ENCODE data around the gene TGFBR2. TPM values are rescaled to one million over a fixed set of nuclear protein-coding genes. Genes with fewer than 3 reads are reported as not detected.

The TGFBR2 gene
- total and polyA plus RNA-seq, 2 experiments from 2014 or later = 4.7 to 13.0 TPM

DNA sequence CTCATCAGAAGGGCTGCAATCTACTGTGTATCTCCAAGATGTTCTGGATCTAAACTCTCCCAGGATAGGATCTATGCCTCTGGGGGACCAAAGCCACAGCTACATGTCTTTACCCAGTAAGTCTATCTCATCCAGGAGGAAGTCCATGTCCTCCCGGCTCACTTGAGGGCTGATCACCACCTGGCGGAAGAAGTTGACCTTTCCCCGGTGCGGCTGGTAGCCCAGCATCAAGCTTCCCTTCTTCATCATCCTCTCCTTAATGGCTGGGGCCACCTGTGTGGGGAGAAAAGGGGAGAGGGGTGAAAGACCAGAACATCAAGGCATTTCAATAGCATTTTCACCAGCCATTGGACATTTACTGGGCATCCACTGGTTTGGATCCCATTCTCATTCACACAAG is 121.7 kb downstream of the TGFBR2 start:
- no peaks in the 10 kb centered on the region for H3K9me3 Mint-ChIP-seq
- Histone ChIP-seq H3K36me3 (ENCODE audit: insufficient read depth) (no peaks in the 10 kb centered on the region), H3K79me2 (replicated peaks; ENCODE audit: insufficient read depth) (no peaks in the 10 kb centered on the region), H3K9me2 (ENCODE audit: insufficient read depth) (peaks cover 8% of the 10 kb centered on the region; the same call in 1 of the 2 replicates), H3K27me3 (ENCODE audit: insufficient read depth) (no peaks in the 10 kb centered on the region), H3K4me2 (no peak overlapping the region), H3F3A (replicated peaks; ENCODE audit: low read depth) (no peaks in the 10 kb centered on the region), H3K27ac (ENCODE audit: low read depth) (no peak overlapping the region), H2AFZ (no peak overlapping the region), H4K20me1 (replicated peaks; ENCODE audit: insufficient read depth) (no peaks in the 10 kb centered on the region), H3K4me3 (no peak overlapping the region), H3K4me1 (ENCODE audit: insufficient read depth) (no peaks in the 10 kb centered on the region)
- no peak for ATAC-seq
- H3K4me3 Mint-ChIP-seq = no peak overlapping the region
- no peaks in the 10 kb centered on the region for H3K36me3 Mint-ChIP-seq (ENCODE audit: low read depth)
- no peak overlapping the region for H3K27ac Mint-ChIP-seq
- peaks cover 8% of the 10 kb centered on the region; the same call in 2 of the 3 replicates for H3K4me1 Mint-ChIP-seq
- no peaks in the 10 kb centered on the region for H3K27me3 Mint-ChIP-seq (ENCODE audit: insufficient read depth, low read depth, poor library complexity)
- no peak for DNase-seq (ENCODE audit: low spot score)
- TF ChIP-seq ZNF331 (CRISPR knock-in tag; IDR thresholded peaks at IDR 0.05; ENCODE audit: low read depth) = no peak
- TF ChIP-seq, protein P1, sequence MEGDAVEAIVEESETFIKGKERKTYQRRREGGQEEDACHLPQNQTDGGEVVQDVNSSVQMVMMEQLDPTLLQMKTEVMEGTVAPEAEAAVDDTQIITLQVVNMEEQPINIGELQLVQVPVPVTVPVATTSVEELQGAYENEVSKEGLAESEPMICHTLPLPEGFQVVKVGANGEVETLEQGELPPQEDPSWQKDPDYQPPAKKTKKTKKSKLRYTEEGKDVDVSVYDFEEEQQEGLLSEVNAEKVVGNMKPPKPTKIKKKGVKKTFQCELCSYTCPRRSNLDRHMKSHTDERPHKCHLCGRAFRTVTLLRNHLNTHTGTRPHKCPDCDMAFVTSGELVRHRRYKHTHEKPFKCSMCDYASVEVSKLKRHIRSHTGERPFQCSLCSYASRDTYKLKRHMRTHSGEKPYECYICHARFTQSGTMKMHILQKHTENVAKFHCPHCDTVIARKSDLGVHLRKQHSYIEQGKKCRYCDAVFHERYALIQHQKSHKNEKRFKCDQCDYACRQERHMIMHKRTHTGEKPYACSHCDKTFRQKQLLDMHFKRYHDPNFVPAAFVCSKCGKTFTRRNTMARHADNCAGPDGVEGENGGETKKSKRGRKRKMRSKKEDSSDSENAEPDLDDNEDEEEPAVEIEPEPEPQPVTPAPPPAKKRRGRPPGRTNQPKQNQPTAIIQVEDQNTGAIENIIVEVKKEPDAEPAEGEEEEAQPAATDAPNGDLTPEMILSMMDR (conservative IDR thresholded peaks at IDR 0.05; ENCODE audit: low read depth in 2 of 2) = peak in 1 of 2 experiments; percentile 33; a peak in 2 of 4 replicates

DNA sequence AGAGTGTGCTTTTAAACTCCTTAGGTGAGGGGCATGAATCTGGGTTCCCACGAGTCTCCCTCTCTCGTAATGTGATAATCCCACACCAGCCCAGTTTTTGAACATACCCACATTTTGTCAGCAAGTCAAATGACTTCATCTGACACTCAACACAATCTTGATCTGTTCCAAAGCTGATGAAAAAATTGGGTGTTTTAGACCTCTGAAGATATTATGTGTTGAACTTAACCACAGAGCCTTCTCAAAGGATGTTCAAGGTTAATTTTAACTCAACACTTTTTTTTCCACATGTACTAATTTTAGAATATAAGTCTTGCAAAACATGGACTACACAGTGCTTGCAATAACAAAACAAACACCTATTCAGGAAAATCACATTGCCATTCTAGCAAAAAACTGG is 123.1 kb downstream of the TGFBR2 start:
- H4K20me1 ChIP-seq (replicated peaks; ENCODE audit: insufficient read depth) = no peaks in the 10 kb centered on the region
- Mint-ChIP-seq H3K4me3 (no peak overlapping the region), H3K9me3 (no peaks in the 10 kb centered on the region), H3K27ac (no peak overlapping the region), H3K4me1 (peaks cover 8% of the 10 kb centered on the region; the same call in 2 of the 3 replicates), H3K27me3 (ENCODE audit: insufficient read depth, low read depth, poor library complexity) (no peaks in the 10 kb centered on the region), H3K36me3 (ENCODE audit: low read depth) (no peaks in the 10 kb centered on the region)
- DNase-seq (ENCODE audit: low spot score) (no peak), ATAC-seq (no peak)
- no peaks in the 10 kb centered on the region for H3K36me3 ChIP-seq (ENCODE audit: insufficient read depth)
- 0 out of 2 replicates have a peak, but pooled peaks cover 5% of the 10 kb centered on the region for H3K9me2 ChIP-seq (ENCODE audit: insufficient read depth)
- no peak overlapping the region for H3K4me3 ChIP-seq
- H3K27ac ChIP-seq (ENCODE audit: low read depth) = no peak overlapping the region
- H3K4me2 ChIP-seq = no peak overlapping the region
- no peaks in the 10 kb centered on the region for H3K27me3 ChIP-seq (ENCODE audit: insufficient read depth)
- no peak overlapping the region for H2AFZ ChIP-seq
- H3F3A ChIP-seq (replicated peaks; ENCODE audit: low read depth) = no peaks in the 10 kb centered on the region
- TF ChIP-seq, protein P2, sequence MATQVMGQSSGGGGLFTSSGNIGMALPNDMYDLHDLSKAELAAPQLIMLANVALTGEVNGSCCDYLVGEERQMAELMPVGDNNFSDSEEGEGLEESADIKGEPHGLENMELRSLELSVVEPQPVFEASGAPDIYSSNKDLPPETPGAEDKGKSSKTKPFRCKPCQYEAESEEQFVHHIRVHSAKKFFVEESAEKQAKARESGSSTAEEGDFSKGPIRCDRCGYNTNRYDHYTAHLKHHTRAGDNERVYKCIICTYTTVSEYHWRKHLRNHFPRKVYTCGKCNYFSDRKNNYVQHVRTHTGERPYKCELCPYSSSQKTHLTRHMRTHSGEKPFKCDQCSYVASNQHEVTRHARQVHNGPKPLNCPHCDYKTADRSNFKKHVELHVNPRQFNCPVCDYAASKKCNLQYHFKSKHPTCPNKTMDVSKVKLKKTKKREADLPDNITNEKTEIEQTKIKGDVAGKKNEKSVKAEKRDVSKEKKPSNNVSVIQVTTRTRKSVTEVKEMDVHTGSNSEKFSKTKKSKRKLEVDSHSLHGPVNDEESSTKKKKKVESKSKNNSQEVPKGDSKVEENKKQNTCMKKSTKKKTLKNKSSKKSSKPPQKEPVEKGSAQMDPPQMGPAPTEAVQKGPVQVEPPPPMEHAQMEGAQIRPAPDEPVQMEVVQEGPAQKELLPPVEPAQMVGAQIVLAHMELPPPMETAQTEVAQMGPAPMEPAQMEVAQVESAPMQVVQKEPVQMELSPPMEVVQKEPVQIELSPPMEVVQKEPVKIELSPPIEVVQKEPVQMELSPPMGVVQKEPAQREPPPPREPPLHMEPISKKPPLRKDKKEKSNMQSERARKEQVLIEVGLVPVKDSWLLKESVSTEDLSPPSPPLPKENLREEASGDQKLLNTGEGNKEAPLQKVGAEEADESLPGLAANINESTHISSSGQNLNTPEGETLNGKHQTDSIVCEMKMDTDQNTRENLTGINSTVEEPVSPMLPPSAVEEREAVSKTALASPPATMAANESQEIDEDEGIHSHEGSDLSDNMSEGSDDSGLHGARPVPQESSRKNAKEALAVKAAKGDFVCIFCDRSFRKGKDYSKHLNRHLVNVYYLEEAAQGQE (IDR thresholded peaks at IDR 0.05; ENCODE audit: unreplicated experiment) = no peak
- no peak for TF ChIP-seq STAT1 (IDR thresholded peaks at IDR 0.05; ENCODE audit: unreplicated experiment)
- no peak for TF ChIP-seq ZNF114 (CRISPR knock-in tag; IDR thresholded peaks at IDR 0.05)
- TF ChIP-seq, protein P3, sequence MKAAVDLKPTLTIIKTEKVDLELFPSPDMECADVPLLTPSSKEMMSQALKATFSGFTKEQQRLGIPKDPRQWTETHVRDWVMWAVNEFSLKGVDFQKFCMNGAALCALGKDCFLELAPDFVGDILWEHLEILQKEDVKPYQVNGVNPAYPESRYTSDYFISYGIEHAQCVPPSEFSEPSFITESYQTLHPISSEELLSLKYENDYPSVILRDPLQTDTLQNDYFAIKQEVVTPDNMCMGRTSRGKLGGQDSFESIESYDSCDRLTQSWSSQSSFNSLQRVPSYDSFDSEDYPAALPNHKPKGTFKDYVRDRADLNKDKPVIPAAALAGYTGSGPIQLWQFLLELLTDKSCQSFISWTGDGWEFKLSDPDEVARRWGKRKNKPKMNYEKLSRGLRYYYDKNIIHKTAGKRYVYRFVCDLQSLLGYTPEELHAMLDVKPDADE (IDR thresholded peaks at IDR 0.05) = no peak
- no peak for TF ChIP-seq EZH2phosphoT487 (IDR thresholded peaks at IDR 0.05; ENCODE audit: unreplicated experiment)
- TF ChIP-seq, protein P4, sequence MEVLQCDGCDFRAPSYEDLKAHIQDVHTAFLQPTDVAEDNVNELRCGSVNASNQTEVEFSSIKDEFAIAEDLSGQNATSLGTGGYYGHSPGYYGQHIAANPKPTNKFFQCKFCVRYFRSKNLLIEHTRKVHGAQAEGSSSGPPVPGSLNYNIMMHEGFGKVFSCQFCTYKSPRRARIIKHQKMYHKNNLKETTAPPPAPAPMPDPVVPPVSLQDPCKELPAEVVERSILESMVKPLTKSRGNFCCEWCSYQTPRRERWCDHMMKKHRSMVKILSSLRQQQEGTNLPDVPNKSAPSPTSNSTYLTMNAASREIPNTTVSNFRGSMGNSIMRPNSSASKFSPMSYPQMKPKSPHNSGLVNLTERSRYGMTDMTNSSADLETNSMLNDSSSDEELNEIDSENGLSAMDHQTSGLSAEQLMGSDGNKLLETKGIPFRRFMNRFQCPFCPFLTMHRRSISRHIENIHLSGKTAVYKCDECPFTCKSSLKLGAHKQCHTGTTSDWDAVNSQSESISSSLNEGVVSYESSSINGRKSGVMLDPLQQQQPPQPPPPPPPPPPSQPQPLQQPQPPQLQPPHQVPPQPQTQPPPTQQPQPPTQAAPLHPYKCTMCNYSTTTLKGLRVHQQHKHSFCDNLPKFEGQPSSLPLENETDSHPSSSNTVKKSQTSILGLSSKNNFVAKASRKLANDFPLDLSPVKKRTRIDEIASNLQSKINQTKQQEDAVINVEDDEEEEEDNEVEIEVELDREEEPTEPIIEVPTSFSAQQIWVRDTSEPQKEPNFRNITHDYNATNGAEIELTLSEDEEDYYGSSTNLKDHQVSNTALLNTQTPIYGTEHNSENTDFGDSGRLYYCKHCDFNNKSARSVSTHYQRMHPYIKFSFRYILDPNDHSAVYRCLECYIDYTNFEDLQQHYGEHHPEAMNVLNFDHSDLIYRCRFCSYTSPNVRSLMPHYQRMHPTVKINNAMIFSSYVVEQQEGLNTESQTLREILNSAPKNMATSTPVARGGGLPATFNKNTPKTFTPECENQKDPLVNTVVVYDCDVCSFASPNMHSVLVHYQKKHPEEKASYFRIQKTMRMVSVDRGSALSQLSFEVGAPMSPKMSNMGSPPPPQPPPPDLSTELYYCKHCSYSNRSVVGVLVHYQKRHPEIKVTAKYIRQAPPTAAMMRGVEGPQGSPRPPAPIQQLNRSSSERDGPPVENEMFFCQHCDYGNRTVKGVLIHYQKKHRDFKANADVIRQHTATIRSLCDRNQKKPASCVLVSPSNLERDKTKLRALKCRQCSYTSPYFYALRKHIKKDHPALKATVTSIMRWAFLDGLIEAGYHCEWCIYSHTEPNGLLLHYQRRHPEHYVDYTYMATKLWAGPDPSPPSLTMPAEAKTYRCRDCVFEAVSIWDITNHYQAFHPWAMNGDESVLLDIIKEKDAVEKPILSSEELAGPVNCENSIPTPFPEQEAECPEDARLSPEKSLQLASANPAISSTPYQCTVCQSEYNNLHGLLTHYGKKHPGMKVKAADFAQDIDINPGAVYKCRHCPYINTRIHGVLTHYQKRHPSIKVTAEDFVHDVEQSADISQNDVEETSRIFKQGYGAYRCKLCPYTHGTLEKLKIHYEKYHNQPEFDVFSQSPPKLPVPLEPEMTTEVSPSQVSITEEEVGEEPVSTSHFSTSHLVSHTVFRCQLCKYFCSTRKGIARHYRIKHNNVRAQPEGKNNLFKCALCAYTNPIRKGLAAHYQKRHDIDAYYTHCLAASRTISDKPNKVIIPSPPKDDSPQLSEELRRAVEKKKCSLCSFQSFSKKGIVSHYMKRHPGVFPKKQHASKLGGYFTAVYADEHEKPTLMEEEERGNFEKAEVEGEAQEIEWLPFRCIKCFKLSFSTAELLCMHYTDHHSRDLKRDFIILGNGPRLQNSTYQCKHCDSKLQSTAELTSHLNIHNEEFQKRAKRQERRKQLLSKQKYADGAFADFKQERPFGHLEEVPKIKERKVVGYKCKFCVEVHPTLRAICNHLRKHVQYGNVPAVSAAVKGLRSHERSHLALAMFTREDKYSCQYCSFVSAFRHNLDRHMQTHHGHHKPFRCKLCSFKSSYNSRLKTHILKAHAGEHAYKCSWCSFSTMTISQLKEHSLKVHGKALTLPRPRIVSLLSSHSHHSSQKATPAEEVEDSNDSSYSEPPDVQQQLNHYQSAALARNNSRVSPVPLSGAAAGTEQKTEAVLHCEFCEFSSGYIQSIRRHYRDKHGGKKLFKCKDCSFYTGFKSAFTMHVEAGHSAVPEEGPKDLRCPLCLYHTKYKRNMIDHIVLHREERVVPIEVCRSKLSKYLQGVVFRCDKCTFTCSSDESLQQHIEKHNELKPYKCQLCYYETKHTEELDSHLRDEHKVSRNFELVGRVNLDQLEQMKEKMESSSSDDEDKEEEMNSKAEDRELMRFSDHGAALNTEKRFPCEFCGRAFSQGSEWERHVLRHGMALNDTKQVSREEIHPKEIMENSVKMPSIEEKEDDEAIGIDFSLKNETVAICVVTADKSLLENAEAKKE (CRISPR knock-in tag; IDR thresholded peaks at IDR 0.05) = no peak
- no peaks in the 10 kb centered on the region for H3K79me2 ChIP-seq (replicated peaks; ENCODE audit: insufficient read depth)
- H3K4me1 ChIP-seq (ENCODE audit: insufficient read depth) = no peaks in the 10 kb centered on the region

Measured in GM23338 (cell line).